Skin of body (tissue), 2 donors: Measurements from ENCODE around the gene LCA5L. TPM values are rescaled to one million over a fixed set of nuclear protein-coding genes. Genes with fewer than 3 reads are reported as not detected.

ENCODE experiments used
- DNase-seq: peaks from one replicate; lab custom pipeline; 2025; lab: John Stamatoyannopoulos, UW
- total RNA-seq: library from RNA; depleted of rRNA; stranded (reverse); fragments of >200 nt; gene quantifications from one replicate; pipeline ENCODE4 v1.2.3, GENCODE V29; 2014

The LCA5L gene
- 0.89 TPM for total RNA-seq

GRCh38 chr21:39445321-39446269, at the start of gene LCA5L:
LCA5L (minus strand) TSS chr21:39445778; CDS start chr21:39428493, 17,285 bp downstream.
- peak; percentile 83 for DNase-seq

GRCh38 chr21:39489380-39489924, 43.9 kb upstream of the LCA5L start:
- DNase-seq = no peak

GRCh38 chr21:39484711-39485276, 39.2 kb upstream of the LCA5L start:
- peak; percentile 52 for DNase-seq

GRCh38 chr21:39483917-39484316, 38.3 kb upstream of the LCA5L start:
- no peak for DNase-seq

- no peak for DNase-seq
These were observed 36.3 kb upstream of the LCA5L start for GRCh38 chr21:39481886-39482285.

GRCh38 chr21:39480271-39480670, 34.7 kb upstream of the LCA5L start:
- DNase-seq = no peak

- no peak for DNase-seq
These were observed 34.2 kb upstream of the LCA5L start for GRCh38 chr21:39479814-39480182.

- DNase-seq = no peak
These were observed 33.7 kb upstream of the LCA5L start for GRCh38 chr21:39479164-39479813.

- no peak for DNase-seq
These were observed 29.0 kb upstream of the LCA5L start for GRCh38 chr21:39474611-39475010.

GRCh38 chr21:39472786-39473185, 27.2 kb upstream of the LCA5L start:
- no peak for DNase-seq

- DNase-seq = no peak
These were observed 26.0 kb upstream of the LCA5L start for GRCh38 chr21:39471598-39471997.

- DNase-seq = no peak
These were observed 23.0 kb upstream of the LCA5L start for GRCh38 chr21:39468559-39468958.

- DNase-seq = no peak
These were observed 22.2 kb upstream of the LCA5L start for GRCh38 chr21:39467746-39468145.

- no peak for DNase-seq
These were observed 21.0 kb upstream of the LCA5L start for GRCh38 chr21:39466584-39466983.

GRCh38 chr21:39463308-39463707, 17.7 kb upstream of the LCA5L start:
- DNase-seq = no peak

GRCh38 chr21:39461419-39461818, 15.8 kb upstream of the LCA5L start:
- no peak for DNase-seq

GRCh38 chr21:39456665-39457064, 11.1 kb upstream of the LCA5L start:
- DNase-seq = no peak

GRCh38 chr21:39454949-39455668, 9.5 kb upstream of the LCA5L start:
- no peak for DNase-seq

- no peak for DNase-seq
These were observed 8.1 kb upstream of the LCA5L start for GRCh38 chr21:39453571-39454179.

GRCh38 chr21:39452970-39453342, 7.4 kb upstream of the LCA5L start:
- DNase-seq = no peak
